ENCODE measurements around the gene CDK5RAP2.

CDK5RAP2 gene

GRCh38 chr9:120524863-120525262 is 55.1 kb downstream of the CDK5RAP2 start:
- no peak overlapping the region for H2BK5ac ChIP-seq (ENCODE audit: low read length)
- H2BK12ac ChIP-seq (ENCODE audit: low read length) = no peak overlapping the region
- no peak overlapping the region for H3K9ac ChIP-seq (ENCODE audit: low read depth, low read length, poor library complexity)
- H3K4me1 ChIP-seq (ENCODE audit: control insufficient read depth in 2 of 2, insufficient read depth in 1 of 2, low read depth in 1 of 2, low read length in 2 of 2) = peaks cover 0 to 5% of the 10 kb centered on the region in 2 donors
- no peak overlapping the region for H3K18ac ChIP-seq (ENCODE audit: low read length)
- no peak overlapping the region for H3K23ac ChIP-seq (ENCODE audit: low read depth, low read length, poor library complexity)
- H3K4me2 ChIP-seq (ENCODE audit: insufficient read depth, low read length, poor library complexity, severe bottlenecking) = no peak overlapping the region
- no peak overlapping the region for H3K4ac ChIP-seq (ENCODE audit: low read length)
- H4K91ac ChIP-seq (ENCODE audit: low read depth, low read length, poor library complexity) = no peak overlapping the region
- H3K4me3 ChIP-seq (ENCODE audit: low read length in 2 of 2) = no peak overlapping the region
- no peak overlapping the region for H3K27ac ChIP-seq (replicated peaks; ENCODE audit: low read length)
- no peak overlapping the region for H2AFZ ChIP-seq (ENCODE audit: low read length)
- H2BK120ac ChIP-seq (ENCODE audit: low read depth, low read length) = no peak overlapping the region
- no peak overlapping the region for H2BK15ac ChIP-seq (ENCODE audit: low read length)
- peaks cover 47 to 94% of the 10 kb centered on the region in 2 donors for H3K36me3 ChIP-seq (replicated peaks in 1 of 2; ENCODE audit: control insufficient read depth in 2 of 2, insufficient read depth in 2 of 2, low read length in 2 of 2)
- H2AK5ac ChIP-seq (ENCODE audit: low read depth, low read length) = no peak overlapping the region
- no peak for DNase-seq (ENCODE audit: low spot score)
- no CpG with 5 or more reads among the region's 3 CpGs for WGBS, 2 donors (ENCODE audit: extremely low coverage in 2 of 2, insufficient read length in 2 of 2, insufficient replicate concordance in 1 of 2)
- no peaks in the 10 kb centered on the region for H3K9me3 ChIP-seq (replicated peaks in 1 of 2; ENCODE audit: control insufficient read depth in 2 of 2, insufficient read depth in 1 of 2, low read depth in 1 of 2, low read length in 2 of 2)
- no peaks in the 10 kb centered on the region for H3K27me3 ChIP-seq (ENCODE audit: control insufficient read depth in 3 of 3, insufficient read depth in 3 of 3, low read depth in 1 of 3, low read length in 3 of 3)
- H3K14ac ChIP-seq (ENCODE audit: low read length) = no peak overlapping the region
- H4K8ac ChIP-seq (ENCODE audit: low read depth, low read length) = no peak overlapping the region
- no peaks in the 10 kb centered on the region for H3K79me1 ChIP-seq (ENCODE audit: low read depth, low read length)

GRCh38 chr9:120524038-120524437 is 55.9 kb downstream of the CDK5RAP2 start:
- no peak for DNase-seq (ENCODE audit: low spot score)
- Histone ChIP-seq H3K4ac (ENCODE audit: low read length) (no peak overlapping the region), H3K18ac (ENCODE audit: low read length) (no peak overlapping the region), H4K8ac (ENCODE audit: low read depth, low read length) (no peak overlapping the region), H2AFZ (ENCODE audit: low read length) (no peak overlapping the region), H3K9me3 (replicated peaks in 1 of 2; ENCODE audit: control insufficient read depth in 2 of 2, insufficient read depth in 1 of 2, low read depth in 1 of 2, low read length in 2 of 2) (no peaks in the 10 kb centered on the region), H3K4me3 (ENCODE audit: low read length in 2 of 2) (no peak overlapping the region), H2BK120ac (ENCODE audit: low read depth, low read length) (no peak overlapping the region), H2AK5ac (ENCODE audit: low read depth, low read length) (no peak overlapping the region), H3K79me1 (ENCODE audit: low read depth, low read length) (no peaks in the 10 kb centered on the region), H2BK12ac (ENCODE audit: low read length) (no peak overlapping the region), H3K4me2 (ENCODE audit: insufficient read depth, low read length, poor library complexity, severe bottlenecking) (no peak overlapping the region), H2BK5ac (ENCODE audit: low read length) (no peak overlapping the region), H3K4me1 (ENCODE audit: control insufficient read depth in 2 of 2, insufficient read depth in 1 of 2, low read depth in 1 of 2, low read length in 2 of 2) (peaks cover 0 to 2% of the 10 kb centered on the region in 2 donors), H3K27me3 (ENCODE audit: control insufficient read depth in 3 of 3, insufficient read depth in 3 of 3, low read depth in 1 of 3, low read length in 3 of 3) (no peaks in the 10 kb centered on the region), H2BK15ac (ENCODE audit: low read length) (no peak overlapping the region), H3K27ac (replicated peaks; ENCODE audit: low read length) (no peak overlapping the region), H3K36me3 (replicated peaks in 1 of 2; ENCODE audit: control insufficient read depth in 2 of 2, insufficient read depth in 2 of 2, low read length in 2 of 2) (peaks cover 39 to 92% of the 10 kb centered on the region in 2 donors), H3K23ac (ENCODE audit: low read depth, low read length, poor library complexity) (no peak overlapping the region), H4K91ac (ENCODE audit: low read depth, low read length, poor library complexity) (no peak overlapping the region), H3K14ac (ENCODE audit: low read length) (no peak overlapping the region), H3K9ac (ENCODE audit: low read depth, low read length, poor library complexity) (no peak overlapping the region)
- WGBS, 2 donors (ENCODE audit: extremely low coverage in 2 of 2, insufficient read length in 2 of 2, insufficient replicate concordance in 1 of 2) = no CpG with 5 or more reads among the region's 3 CpGs

- no peak overlapping the region for H3K9ac ChIP-seq (ENCODE audit: low read depth, low read length, poor library complexity)
- no peak overlapping the region for H2AFZ ChIP-seq (ENCODE audit: low read length)
- no peak overlapping the region for H2BK5ac ChIP-seq (ENCODE audit: low read length)
- no peak overlapping the region for H3K27ac ChIP-seq (replicated peaks; ENCODE audit: low read length)
- H2BK12ac ChIP-seq (ENCODE audit: low read length) = no peak overlapping the region
- H2AK5ac ChIP-seq (ENCODE audit: low read depth, low read length) = no peak overlapping the region
- no peak overlapping the region for H3K4me2 ChIP-seq (ENCODE audit: insufficient read depth, low read length, poor library complexity, severe bottlenecking)
- H3K4me1 ChIP-seq (ENCODE audit: control insufficient read depth in 2 of 2, insufficient read depth in 1 of 2, low read depth in 1 of 2, low read length in 2 of 2) = no peaks in the 10 kb centered on the region
- no peaks in the 10 kb centered on the region for H3K79me1 ChIP-seq (ENCODE audit: low read depth, low read length)
- peaks cover 34 to 90% of the 10 kb centered on the region in 2 donors for H3K36me3 ChIP-seq (replicated peaks in 1 of 2; ENCODE audit: control insufficient read depth in 2 of 2, insufficient read depth in 2 of 2, low read length in 2 of 2)
- H3K9me3 ChIP-seq (replicated peaks in 1 of 2; ENCODE audit: control insufficient read depth in 2 of 2, insufficient read depth in 1 of 2, low read depth in 1 of 2, low read length in 2 of 2) = peaks cover 0 to 2% of the 10 kb centered on the region in 2 donors
- no peaks in the 10 kb centered on the region for H3K27me3 ChIP-seq (ENCODE audit: control insufficient read depth in 3 of 3, insufficient read depth in 3 of 3, low read depth in 1 of 3, low read length in 3 of 3)
- no peak overlapping the region for H4K8ac ChIP-seq (ENCODE audit: low read depth, low read length)
- H2BK120ac ChIP-seq (ENCODE audit: low read depth, low read length) = no peak overlapping the region
- H3K14ac ChIP-seq (ENCODE audit: low read length) = no peak overlapping the region
- WGBS, 2 donors (ENCODE audit: extremely low coverage in 2 of 2, insufficient read length in 2 of 2, insufficient replicate concordance in 1 of 2) = no CpG with 5 or more reads among the region's 1 CpG
- no peak overlapping the region for H3K23ac ChIP-seq (ENCODE audit: low read depth, low read length, poor library complexity)
- H3K4me3 ChIP-seq (ENCODE audit: low read length in 2 of 2) = no peak overlapping the region
- H3K4ac ChIP-seq (ENCODE audit: low read length) = no peak overlapping the region
- H2BK15ac ChIP-seq (ENCODE audit: low read length) = no peak overlapping the region
- no peak for DNase-seq (ENCODE audit: low spot score)
- H3K18ac ChIP-seq (ENCODE audit: low read length) = no peak overlapping the region
- no peak overlapping the region for H4K91ac ChIP-seq (ENCODE audit: low read depth, low read length, poor library complexity)
Observed at GRCh38 chr9:120522558-120522957, 57.4 kb downstream of the CDK5RAP2 start.

- Histone ChIP-seq H2BK5ac (ENCODE audit: low read length) (no peak overlapping the region), H4K91ac (ENCODE audit: low read depth, low read length, poor library complexity) (no peak overlapping the region), H2AFZ (ENCODE audit: low read length) (no peak overlapping the region), H3K18ac (ENCODE audit: low read length) (no peak overlapping the region), H3K36me3 (replicated peaks in 1 of 2; ENCODE audit: control insufficient read depth in 2 of 2, insufficient read depth in 2 of 2, low read length in 2 of 2) (peaks cover 34 to 90% of the 10 kb centered on the region in 2 donors), H3K4me1 (ENCODE audit: control insufficient read depth in 2 of 2, insufficient read depth in 1 of 2, low read depth in 1 of 2, low read length in 2 of 2) (no peaks in the 10 kb centered on the region), H3K4me2 (ENCODE audit: insufficient read depth, low read length, poor library complexity, severe bottlenecking) (no peak overlapping the region), H3K14ac (ENCODE audit: low read length) (no peak overlapping the region), H3K4me3 (ENCODE audit: low read length in 2 of 2) (no peak overlapping the region), H2BK120ac (ENCODE audit: low read depth, low read length) (no peak overlapping the region), H3K9me3 (replicated peaks in 1 of 2; ENCODE audit: control insufficient read depth in 2 of 2, insufficient read depth in 1 of 2, low read depth in 1 of 2, low read length in 2 of 2) (peaks cover 0 to 2% of the 10 kb centered on the region in 2 donors), H3K27me3 (ENCODE audit: control insufficient read depth in 3 of 3, insufficient read depth in 3 of 3, low read depth in 1 of 3, low read length in 3 of 3) (no peaks in the 10 kb centered on the region), H2BK12ac (ENCODE audit: low read length) (no peak overlapping the region), H3K23ac (ENCODE audit: low read depth, low read length, poor library complexity) (no peak overlapping the region), H3K9ac (ENCODE audit: low read depth, low read length, poor library complexity) (no peak overlapping the region), H3K27ac (replicated peaks; ENCODE audit: low read length) (no peak overlapping the region), H3K4ac (ENCODE audit: low read length) (no peak overlapping the region), H4K8ac (ENCODE audit: low read depth, low read length) (no peak overlapping the region), H2BK15ac (ENCODE audit: low read length) (no peak overlapping the region), H3K79me1 (ENCODE audit: low read depth, low read length) (no peaks in the 10 kb centered on the region), H2AK5ac (ENCODE audit: low read depth, low read length) (no peak overlapping the region)
- no peak for DNase-seq (ENCODE audit: low spot score)
Observed at GRCh38 chr9:120522032-120522431, 57.9 kb downstream of the CDK5RAP2 start.
